Testis (tissue), 3 donors: Measurements from ENCODE around the gene AP1M1. TPM values are rescaled to one million over a fixed set of nuclear protein-coding genes. Genes with fewer than 3 reads are reported as not detected.

ENCODE experiments used
- DNase-seq: peaks from one replicate; pipeline ENCODE4 v3.0.0-alpha.2; 2019
- H3K27ac ChIP-seq, 2 donors: fragments of 200-600 bp; sonication (generic); one replicate each; pipeline ENCODE4 v1.5.1; 2019
- H3K27me3 ChIP-seq: fragments of 200-600 bp; sonication (generic); one replicate; pipeline ENCODE4 v1.5.1; 2019
- H3K36me3 ChIP-seq: fragments of 200-600 bp; sonication (generic); one replicate; pipeline ENCODE4 v1.5.1; 2017; ENCODE audit warnings: low read depth; ENCODE audit errors: missing control alignments
- H3K4me1 ChIP-seq: fragments of 200-600 bp; sonication (generic); one replicate; pipeline ENCODE4 v1.5.1; 2019
- H3K4me3 ChIP-seq, 2 donors: fragments of 200-600 bp; sonication (generic); one replicate each; pipeline ENCODE4 v1.5.1; 2017 to 2019
- H3K9me3 ChIP-seq: fragments of 200-600 bp; sonication (generic); one replicate; pipeline ENCODE4 v1.5.1; 2017
- CTCF ChIP-seq, 3 experiments: fragments of 450-650 bp in 2 of 3; fragments of 200-600 bp in 1 of 3; sonication (generic) in 1 of 3; IDR thresholded peaks; one replicate each; pipeline ENCODE4 v1.5.1; 2016 to 2019; ENCODE audit warnings: antibody characterized with exemption in 3 of 3, mild to moderate bottlenecking in 2 of 3, moderate library complexity in 1 of 3
- POLR2A ChIP-seq: fragments of 450-650 bp; IDR thresholded peaks from one replicate; pipeline ENCODE4 v1.6.1; 2017; ENCODE audit warnings: antibody characterized with exemption, mild to moderate bottlenecking, moderate library complexity
- WGBS, 2 donors: methylation state at CpG; one replicate each; pipeline ENCODE4 v1.1.5; 2018; 5-methylcytosine and 5-hydroxymethylcytosine counted together
- intact Hi-C: fragments of 100-400 bp; cut with DNase I; formaldehyde crosslinking; loops from one replicate; pipeline ENCODE4 v1.15.1; 2023; ENCODE audit warnings: low total_unique reads
- polyA plus RNA-seq: library from polyadenylated mRNA; stranded (reverse); fragments of 350-450 nt; fragmentation: Illumina TruSeq; extraction: RNeasy Lipid Tissue Mini Kit (QIAGEN cat#74804); gene quantifications from one replicate; pipeline ENCODE4 v1.2.3, GENCODE V29; 2014; ENCODE audit warnings: low read depth, low replicate concordance; ENCODE audit not compliant: insufficient read depth
- total RNA-seq, 2 donors: library from RNA; depleted of rRNA; stranded (reverse); fragments of >200 nt; gene quantifications; one replicate each; pipeline ENCODE4 v1.2.3, GENCODE V29; 2016

Gene AP1M1
- total and polyA plus RNA-seq, 3 donors from 2014 or later: 134 to 172 (median 145) TPM

DNA sequence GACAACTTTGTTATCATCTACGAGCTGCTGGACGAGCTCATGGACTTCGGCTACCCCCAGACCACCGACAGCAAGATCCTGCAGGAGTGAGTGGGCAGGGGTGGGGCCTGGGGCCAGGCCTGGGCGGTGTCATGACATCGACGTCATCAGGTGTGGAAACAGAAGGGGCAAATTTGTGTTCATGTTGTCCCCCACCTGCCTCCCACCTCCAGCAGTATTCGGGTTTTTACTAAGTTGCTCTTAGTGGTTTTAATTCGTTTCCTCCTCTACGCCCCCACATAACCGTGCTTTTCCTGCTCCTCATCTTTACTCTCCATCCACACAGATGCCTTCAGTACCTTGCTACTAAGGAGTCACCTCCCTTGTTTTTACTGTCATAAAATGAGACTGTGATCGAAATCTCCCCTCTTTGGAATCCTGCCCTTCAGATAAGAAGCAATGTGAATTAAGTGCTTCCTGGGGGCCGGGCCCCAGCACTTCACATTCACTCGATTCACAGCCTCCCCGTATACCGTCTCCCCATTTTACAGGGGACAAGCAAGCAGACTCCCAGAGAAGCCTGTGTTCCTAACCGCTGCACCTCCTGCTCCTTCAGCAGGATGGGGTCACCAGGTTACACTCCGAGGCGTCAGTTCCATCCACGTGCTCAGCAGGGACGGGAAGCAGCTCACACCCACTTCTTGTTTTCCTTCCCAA is 10.5 kb downstream of the AP1M1 start:
- TF ChIP-seq POLR2A: no peak
- TF ChIP-seq CTCF (IDR thresholded peaks at IDR 0.05): no peak
- Histone ChIP-seq H3K27ac (no peak overlapping the region), H3K27me3 (no peaks in the 10 kb centered on the region), H3K4me3 (no peak overlapping the region), H3K9me3 (no peaks in the 10 kb centered on the region), H3K4me1 (peaks cover 9% of the 10 kb centered on the region), H3K36me3 (no peaks in the 10 kb centered on the region)
- intact Hi-C loops: no loop called here
- WGBS, 2 donors: 88% methylated on average over 20 to 21 of the region's 21 CpGs
- no peak for DNase-seq

DNA sequence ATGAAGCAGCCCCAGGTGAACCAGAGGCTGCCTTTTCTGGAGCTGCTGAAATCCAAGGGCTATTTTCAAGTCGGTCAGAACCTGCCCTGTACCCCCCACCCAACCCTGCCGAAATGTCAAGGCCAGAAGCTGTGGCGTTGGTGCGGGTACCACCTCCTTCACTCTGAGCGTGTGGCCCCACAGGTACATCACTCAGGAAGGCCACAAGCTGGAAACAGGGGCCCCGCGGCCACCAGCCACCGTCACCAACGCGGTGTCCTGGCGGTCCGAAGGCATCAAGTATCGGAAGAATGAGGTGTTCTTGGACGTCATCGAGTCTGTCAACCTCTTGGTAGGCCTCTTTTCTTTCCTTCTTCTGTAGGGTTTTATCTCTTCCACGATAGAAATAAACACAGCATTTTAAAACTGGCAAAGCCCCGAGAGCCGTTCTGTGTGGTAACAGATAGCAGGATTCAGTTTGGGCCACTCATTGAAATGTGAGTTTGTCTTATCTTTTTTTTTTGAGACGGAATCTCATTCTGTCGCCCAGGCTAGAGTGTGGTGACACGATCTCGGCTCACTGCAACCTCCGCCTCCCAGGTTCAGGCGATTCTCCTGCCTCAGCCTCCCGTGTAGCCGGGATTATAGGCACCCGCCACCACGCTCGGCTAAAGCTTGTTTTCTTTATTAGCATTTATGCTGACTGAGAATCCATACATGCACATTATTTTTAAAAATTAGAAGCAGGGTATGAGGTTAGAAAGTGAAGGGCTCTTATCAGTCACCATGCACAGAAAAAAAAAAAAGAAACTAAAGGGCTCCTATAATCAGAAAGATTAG is 11.3 kb downstream of the AP1M1 start:
- Histone ChIP-seq H3K9me3 (no peaks in the 10 kb centered on the region), H3K4me3 (no peak overlapping the region), H3K4me1 (peaks cover 9% of the 10 kb centered on the region), H3K27ac (no peak overlapping the region), H3K36me3 (no peaks in the 10 kb centered on the region), H3K27me3 (no peaks in the 10 kb centered on the region)
- DNase-seq: no peak
- WGBS, 2 donors: 93 to 94% methylated on average over 24 to 29 of the region's 29 CpGs
- no peak for TF ChIP-seq POLR2A
- intact Hi-C loops: no loop called here

- DNase-seq: no peak
- H3K4me3 ChIP-seq: no peak overlapping the region
- intact Hi-C loops: no loop called here
- WGBS, 2 donors: 92 to 95% methylated on average over 4 of the region's 4 CpGs
- no peaks in the 10 kb centered on the region for H3K9me3 ChIP-seq
- no peaks in the 10 kb centered on the region for H3K36me3 ChIP-seq
- no peak overlapping the region for H3K27ac ChIP-seq
- TF ChIP-seq CTCF (IDR thresholded peaks at IDR 0.05) (no peak), POLR2A (no peak)
- peaks cover 6% of the 10 kb centered on the region for H3K4me1 ChIP-seq
- no peaks in the 10 kb centered on the region for H3K27me3 ChIP-seq
These were observed 12.5 kb downstream of the AP1M1 start for GRCh38 chr19:16210168-16210567.

- no peak for TF ChIP-seq POLR2A
- no peak for TF ChIP-seq CTCF (IDR thresholded peaks at IDR 0.05)
- no peaks in the 10 kb centered on the region for H3K4me1 ChIP-seq
- no peaks in the 10 kb centered on the region for H3K9me3 ChIP-seq
- no peak overlapping the region for H3K27ac ChIP-seq
- intact Hi-C loops: no loop called here
- DNase-seq: no peak
- H3K36me3 ChIP-seq: no peaks in the 10 kb centered on the region
- H3K4me3 ChIP-seq: no peak overlapping the region
- no peaks in the 10 kb centered on the region for H3K27me3 ChIP-seq
These were observed 15.4 kb downstream of the AP1M1 start for GRCh38 chr19:16213076-16213475.

DNA sequence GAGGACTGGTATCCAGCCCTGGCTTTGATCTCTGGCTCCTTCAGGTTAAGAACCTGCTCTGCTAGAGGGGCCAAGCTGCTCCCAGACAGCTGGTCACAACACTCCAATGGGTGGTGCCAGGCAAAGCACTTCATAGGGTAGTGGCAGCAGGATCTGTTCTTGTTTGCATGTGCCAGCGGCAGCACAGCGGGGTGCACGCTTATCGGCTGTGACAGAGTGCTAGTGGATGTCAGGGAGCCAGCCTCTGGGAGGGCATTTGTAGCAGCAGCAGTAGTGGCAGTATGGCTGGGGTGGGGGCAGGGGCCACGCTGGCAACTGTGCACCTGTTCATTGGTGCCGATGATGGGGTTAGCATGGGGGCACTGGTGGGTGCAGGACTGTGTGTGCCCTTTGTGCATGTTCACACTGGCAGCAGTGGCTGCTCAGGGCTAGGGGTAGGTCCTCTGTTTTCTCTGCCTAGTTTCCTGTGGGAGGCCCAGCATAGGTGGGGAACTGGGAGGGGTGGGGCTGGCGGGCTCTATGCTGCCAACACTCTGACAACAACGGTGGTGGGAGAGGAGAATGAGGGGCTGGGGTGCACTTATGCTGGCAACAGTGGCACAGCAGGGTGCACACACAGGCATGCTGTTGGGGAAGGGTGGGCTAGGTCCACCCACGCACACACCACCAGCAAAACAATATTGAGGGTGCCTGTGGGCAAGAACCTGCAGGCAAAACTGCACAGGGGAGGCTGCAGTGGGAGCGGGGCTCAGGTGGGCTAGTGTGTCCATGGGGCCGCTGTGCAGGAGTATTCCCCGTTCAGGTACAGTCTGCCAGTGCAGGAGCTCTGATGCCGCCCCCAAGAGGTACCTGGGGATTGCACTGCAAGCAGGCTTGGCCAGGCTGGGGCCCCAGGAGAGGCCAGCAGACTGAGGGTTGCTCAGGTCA is 19.3 kb downstream of the AP1M1 start:
- TF ChIP-seq POLR2A (no peak), CTCF (IDR thresholded peaks at IDR 0.05) (no peak)
- intact Hi-C loops: no loop called here
- DNase-seq: no peak
- H3K27me3 ChIP-seq: no peaks in the 10 kb centered on the region
- H3K27ac ChIP-seq: no peak overlapping the region
- no peaks in the 10 kb centered on the region for H3K4me1 ChIP-seq
- no peaks in the 10 kb centered on the region for H3K9me3 ChIP-seq
- no peak overlapping the region for H3K4me3 ChIP-seq
- no peaks in the 10 kb centered on the region for H3K36me3 ChIP-seq
- WGBS, 2 donors: 90 to 94% methylated on average over 12 to 13 of the region's 13 CpGs
